Embryonic facial prominence (tissue), 1 donor: ENCODE data around the gene FOXRED1.
"Not testable (repeated sequence)": the region's sequence is repeated elsewhere in the genome, so short reads cannot be mapped to it uniquely, and the experiment has no call there.

ENCODE experiments used
- DNase-seq: peaks from one replicate; pipeline ENCODE4 v3.0.0-alpha.2; 2016; ENCODE audit errors: extremely low spot score

FOXRED1 gene

GRCh38 chr11:126268708-126269579 lies at the start of gene FOXRED1, which contains the start of gene SRPRA:
Gene FOXRED1, plus strand, starts transcription at chr11:126269154. Its CDS starts 53 bp downstream, at chr11:126269207.
Gene SRPRA, minus strand, starts transcription at chr11:126268895. Its CDS starts 91 bp downstream, at chr11:126268804.
- peak; percentile 98 for DNase-seq

DNA sequence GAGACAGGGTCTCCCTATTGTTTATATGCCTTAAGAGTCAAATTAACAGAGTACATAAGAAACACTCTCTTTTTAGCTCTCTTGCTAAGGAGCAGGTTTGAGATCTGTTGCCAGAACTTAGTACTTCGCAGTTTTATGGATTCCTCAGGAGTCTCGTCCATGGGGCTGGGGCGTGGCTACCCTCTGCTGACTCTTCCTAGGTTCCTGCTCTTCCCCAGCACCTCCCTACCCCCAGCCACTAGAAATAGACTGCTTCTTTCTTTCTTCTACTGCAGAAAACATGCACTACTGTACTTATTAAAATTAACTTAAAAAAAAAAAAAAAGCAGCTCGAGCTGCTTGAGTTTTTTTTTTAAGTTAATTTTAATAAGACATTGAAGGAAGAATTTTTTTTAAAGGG lies 49.4 kb upstream of the FOXRED1 start:
- DNase-seq, result no peak

DNA sequence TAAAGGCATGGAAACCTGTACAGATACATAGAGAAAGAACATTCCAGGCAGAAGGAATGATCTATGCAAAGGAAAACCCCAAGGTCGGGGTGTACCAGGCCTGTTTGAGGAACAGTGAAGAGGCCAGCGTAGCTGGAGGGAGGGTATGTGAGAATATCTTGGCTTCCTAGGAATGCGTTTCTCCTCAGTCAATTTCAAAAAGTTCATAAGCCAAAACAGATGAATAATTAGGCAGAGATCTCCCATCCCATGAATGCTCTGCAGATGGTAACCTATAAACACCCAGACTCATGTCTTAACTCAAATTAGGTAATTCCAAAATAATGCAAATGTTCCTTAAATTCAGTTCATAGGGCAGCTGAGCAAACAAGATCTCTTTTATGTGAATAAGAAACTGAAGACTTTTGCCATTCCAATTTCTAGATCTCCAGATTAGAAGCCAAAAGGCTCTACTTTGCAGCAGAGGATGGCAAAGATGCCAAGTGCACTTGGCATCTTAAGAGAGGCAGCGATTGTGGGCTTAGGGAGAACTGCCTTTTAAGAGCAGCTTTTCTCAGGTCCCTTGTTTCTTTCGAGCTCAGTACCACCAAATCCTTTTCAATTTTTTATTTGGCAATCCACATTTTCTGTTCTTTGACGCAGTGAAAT lies 44.2 kb upstream of the FOXRED1 start:
- no peak for DNase-seq

DNA sequence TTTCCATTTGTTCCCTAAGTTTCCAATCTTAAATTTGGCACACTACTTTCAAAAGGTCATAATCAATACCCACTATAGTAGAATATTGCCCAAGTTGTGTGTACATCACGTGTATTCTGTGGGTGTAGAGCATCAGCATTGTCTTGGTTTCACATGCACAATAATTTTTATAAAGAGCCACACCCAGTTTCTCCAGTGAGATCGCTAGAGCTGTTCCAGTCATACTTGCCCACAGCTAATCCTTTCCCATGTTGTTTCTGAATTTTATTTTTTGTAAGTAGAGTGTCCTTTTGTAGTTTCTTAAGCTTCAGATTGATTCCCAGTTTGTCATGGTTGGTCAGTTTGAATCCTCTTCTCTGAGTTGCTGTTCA lies 43.7 kb upstream of the FOXRED1 start:
- DNase-seq, result no peak

DNA sequence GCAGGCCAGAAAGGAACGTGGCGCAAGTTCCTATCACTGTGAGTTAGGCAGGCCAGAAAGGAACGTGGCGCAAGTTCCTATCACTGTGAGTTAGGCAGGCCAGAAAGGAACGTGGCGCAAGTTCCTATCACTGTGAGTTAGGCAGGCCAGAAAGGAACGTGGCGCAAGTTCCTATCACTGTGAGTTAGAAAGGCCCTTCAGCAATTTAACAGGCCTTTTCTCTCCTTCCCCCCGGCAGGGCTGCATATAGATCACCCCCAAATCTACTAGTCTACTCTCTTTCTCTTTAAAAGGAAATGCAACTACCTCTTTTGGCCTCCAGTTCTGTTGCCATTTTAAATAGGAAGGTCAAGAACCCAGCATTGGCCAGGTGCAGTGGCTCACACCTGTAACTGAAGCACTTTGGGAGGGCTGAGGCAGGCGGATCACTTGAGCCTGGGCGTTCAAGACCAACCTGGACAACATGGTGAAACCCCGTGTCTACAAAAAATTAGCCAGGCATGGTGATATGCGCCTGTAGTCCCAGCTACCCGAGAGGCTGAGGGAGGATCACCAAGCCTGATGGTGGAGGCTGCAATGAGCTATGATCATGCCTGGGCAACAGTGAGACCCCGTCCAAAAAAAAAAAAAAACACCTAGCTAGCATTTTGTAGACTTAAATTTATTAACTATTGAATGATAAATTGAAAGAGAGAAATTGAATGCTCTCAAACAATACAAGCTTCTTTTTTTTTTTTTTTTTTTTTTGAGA lies 42.4 kb upstream of the FOXRED1 start:
- DNase-seq, result no peak

DNA sequence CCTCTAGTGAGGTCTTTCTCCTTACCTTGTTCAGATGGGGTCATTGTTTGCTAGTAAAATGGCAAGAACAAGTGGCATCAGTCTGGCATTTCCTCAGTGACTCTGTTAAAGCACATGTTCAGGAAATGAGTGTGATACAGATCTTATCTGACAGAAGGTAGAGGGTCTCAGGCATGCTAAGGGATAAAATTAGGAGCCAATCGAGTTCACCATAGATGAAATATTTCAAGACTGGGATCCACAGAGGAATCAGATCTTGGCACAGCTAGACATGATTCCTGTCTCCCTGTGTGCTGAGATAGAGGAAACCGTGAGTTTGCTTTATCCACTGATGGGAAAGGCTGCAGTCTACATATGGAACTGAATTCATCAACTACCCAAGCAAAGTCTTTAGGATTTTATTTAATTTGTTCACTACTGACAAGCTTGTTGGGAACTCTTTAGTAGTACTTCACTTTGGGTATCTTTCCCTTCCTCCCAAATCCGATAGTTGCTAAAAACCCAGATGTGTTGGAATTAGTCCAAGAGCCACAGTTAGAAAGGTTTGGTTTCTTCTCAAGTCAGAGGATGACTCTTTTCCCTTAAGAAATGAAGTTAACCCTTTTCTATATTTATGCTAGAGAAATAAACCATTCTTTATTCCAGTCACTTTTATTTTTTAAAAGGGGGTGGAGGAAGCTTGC lies 39.0 kb upstream of the FOXRED1 start:
- no peak for DNase-seq

- DNase-seq, result no peak
Observed at GRCh38 chr11:126231725-126232459, 37.1 kb upstream of the FOXRED1 start.

GRCh38 chr11:126232683-126233082 lies 36.3 kb upstream of the FOXRED1 start:
- DNase-seq, result no peak

DNA sequence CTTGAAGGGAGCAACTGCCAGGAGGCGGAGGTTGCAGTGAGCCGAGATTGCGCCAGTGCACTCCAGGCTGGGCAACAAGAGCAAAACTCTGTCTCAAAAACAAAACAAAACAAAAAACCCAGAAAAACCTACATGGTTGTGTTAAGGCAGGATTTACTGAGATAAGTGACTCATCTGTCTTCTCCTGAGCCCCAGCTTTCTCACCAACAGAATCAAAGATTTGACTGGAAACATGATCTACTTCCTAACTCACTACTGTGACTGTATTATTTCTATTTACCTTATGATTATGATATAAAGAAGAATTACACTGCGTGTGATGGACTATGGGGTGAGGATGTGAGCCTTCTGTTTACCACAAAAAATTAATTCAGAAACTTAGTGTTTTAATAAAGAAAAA lies 35.6 kb upstream of the FOXRED1 start:
- no peak for DNase-seq

DNA sequence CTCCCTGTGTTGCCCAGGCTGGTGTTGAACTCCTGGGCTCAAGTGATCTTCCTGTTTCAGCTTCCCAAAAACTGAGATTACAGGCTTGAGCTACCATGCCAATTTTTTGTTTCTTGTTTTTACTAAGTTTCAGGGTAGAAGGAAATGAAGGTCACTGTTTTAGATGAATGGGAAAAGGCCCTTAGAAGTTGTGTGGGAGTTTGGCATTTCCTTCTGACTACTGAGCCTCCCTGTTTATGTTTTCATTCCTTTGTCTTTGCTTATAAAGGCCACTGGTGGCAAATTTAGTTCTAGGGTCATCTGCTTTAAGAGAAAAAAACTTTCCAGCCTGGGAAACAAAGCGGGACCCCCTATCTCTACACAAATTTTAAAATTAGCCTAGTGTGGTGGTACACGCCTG lies 22.3 kb upstream of the FOXRED1 start:
- no peak for DNase-seq

DNA sequence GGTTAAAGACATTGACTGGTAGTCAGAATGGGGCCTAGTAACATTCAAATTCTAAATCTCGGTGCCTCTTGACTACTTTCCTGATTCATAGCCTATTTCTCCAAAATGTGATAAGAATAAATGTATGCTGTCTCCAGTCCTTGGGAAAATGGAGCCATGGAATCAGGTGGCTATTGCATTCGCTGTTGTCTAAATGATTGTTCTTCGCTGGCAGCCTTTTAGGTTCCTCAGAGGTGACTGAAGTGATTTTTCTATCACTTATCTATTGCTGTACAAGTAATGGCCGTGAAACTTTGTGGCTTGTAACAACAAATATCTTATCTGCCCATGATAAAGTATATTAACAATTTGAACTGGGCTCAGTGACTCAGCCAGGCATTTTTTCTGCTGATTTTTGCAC lies 15.7 kb upstream of the FOXRED1 start:
- DNase-seq, result no peak

GRCh38 chr11:126254819-126255218 lies 14.1 kb upstream of the FOXRED1 start:
- no peak for DNase-seq

DNA sequence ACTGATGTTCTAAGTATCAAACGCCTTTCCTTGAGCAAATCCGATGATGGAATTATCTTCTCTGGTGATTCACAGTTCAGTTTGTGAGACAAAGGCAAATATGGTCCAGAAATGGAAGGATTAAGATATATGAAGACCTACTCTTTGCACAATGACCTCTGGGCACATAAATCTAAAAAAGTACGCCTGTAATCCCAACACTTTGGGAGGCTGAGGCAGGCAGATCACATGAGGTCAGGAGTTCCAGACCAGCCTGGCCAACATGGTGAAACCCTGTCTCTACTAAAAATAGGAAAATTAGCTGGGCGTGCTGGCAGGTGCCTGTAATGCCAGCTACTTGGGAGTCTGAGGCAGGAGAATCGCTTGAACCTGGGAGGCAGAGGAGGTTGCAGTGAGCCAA lies 13.4 kb upstream of the FOXRED1 start:
- not testable (repeated sequence) for DNase-seq

DNA sequence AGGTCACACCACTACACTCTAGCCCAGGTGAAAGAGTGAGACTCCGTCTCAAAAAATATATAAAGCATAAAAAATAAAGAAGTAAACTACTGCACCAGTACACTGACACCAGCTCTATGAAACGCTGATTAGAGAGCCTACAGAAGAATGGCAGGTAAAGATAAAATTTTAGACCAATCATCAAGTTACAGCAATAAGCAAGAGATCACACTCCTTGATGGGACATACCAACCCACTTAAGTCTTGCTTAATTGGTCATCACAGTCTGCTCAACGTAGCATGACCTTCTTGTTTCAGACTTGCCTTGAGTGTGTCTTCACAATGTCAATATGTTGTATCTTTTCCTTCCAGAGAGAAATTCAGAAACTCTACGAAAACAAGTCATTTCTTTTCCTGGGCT lies 12.7 kb upstream of the FOXRED1 start:
- no peak for DNase-seq

DNA sequence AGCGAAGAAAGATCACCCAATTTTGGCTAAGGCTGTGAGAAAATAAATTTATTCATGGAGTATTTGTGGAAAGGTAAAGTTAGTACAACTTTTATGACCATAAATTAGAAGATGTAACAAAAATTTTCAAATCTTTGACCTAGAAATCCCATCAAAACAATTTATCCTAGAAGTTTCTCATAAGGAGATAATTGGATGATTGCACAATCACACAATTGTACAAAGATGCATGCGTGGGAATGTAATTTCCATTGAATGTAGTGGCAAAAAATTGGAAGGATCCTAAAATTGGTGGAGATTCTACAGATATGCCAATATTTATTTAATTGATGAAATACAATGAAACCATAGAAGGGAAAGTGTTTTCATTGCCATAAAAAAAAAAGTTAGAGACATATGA lies 11.8 kb upstream of the FOXRED1 start:
- no peak for DNase-seq

DNA sequence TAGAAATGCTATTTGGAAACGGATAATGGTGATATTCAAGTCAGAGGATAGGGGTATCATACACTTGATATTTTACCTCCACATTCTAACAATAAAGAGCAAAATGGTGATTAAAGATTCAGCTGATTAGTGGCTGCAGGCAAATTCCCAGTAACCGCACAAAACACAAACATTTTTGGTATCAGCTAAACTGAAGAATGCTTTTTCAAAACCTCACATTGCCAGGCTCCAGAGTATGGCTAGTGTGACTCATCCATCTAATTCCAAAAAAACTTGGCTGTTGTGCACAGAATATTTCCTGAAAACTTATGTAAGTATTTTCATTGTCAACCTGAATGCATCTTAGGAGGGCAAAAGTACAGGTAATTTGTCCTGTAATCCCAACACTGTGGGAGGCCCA lies 11.2 kb upstream of the FOXRED1 start:
- DNase-seq, result no peak

DNA sequence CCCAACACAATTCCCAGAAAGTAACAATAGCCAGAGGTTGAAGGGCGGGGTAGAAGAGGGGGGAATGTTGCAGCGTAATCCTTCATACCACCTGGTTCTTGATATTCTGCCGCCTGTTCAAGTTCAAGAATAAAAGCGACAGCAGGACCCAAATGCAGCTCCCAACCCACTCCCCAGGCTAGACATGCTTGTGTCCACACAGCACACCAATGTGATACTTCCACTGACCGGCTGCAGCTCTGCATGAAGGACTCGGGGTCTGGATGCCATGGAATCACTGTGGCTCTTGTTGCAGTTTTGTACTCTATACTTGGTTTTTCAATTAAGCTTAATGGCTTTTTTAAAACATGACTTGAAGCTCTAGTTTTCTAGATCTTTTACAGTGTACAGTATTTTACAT lies 6.7 kb upstream of the FOXRED1 start:
- DNase-seq, result no peak

DNA sequence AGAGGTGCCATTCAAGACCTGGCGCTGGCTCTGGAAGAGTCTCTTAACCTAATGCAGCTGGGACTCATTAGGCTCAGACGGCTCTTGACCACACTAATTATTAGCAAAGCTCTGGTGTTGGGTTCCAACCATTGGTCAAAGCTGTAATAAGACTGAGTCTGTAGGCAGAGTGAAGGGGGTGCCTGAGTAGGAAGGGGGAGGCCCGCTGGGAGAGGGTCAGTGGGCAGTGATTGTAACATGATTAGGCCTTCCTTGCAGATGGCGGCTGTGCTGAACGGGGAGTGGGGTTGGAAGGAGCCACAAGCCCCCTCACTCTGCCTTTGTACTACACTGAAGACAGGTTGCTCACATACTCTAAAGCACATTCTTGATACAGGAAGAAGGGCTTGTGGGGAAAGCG lies 5.5 kb upstream of the FOXRED1 start:
- no peak for DNase-seq

DNA sequence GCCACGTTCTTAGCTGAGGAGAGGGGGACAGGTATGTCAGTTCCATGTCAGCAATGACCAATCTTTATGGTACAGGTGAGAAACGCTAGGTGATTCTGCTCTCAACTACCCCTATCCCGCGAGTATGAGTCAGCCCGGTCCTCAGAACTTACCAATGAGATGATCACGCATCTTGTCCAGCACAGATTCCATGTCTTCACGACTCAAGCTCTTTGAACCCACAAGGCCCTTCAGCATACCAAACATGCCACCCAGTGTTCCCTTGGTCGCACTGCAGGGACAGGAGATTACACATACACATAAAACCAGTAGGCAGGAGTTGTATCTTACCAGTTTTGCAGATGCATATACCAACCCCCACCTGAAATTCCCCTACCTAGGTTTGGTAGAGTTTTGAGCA lies 3.1 kb upstream of the FOXRED1 start:
- no peak for DNase-seq

- no peak for DNase-seq
Observed at GRCh38 chr11:126267650-126268049, 1.3 kb upstream of the FOXRED1 start.

DNA sequence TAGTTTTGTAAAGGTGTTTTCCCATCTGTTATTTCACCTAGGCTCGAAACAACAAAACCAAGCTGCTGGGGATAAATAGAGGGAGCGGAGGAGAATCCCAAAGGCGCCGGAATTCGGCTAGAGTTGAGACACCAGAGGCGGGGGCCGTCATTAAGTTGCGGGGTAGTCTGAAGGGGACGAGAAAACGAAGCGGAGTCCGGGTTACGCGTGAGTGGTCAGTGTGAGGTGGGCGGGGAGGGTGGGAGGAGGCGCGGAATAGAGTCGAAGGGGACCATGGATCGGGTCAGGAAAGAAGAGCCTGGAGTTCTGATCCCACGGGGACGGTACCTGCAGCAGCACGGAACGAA lies 620 bp upstream of the FOXRED1 start:
- DNase-seq, result no peak
